HL-60/S4 treated with phorbol 12-myristate 13-acetate at 8.2 ng/mL for 4 days and 3 days (cell line): ENCODE measurements around the gene MKKS.

Experiments used
- in situ Hi-C: fragments of 300-500 bp; cut with MboI; formaldehyde crosslinking; loops from 2 replicates; pipeline ENCODE4 v1.15.0; 2022; ENCODE audit warnings: low sequenced_read_pairs

Gene MKKS

DNA sequence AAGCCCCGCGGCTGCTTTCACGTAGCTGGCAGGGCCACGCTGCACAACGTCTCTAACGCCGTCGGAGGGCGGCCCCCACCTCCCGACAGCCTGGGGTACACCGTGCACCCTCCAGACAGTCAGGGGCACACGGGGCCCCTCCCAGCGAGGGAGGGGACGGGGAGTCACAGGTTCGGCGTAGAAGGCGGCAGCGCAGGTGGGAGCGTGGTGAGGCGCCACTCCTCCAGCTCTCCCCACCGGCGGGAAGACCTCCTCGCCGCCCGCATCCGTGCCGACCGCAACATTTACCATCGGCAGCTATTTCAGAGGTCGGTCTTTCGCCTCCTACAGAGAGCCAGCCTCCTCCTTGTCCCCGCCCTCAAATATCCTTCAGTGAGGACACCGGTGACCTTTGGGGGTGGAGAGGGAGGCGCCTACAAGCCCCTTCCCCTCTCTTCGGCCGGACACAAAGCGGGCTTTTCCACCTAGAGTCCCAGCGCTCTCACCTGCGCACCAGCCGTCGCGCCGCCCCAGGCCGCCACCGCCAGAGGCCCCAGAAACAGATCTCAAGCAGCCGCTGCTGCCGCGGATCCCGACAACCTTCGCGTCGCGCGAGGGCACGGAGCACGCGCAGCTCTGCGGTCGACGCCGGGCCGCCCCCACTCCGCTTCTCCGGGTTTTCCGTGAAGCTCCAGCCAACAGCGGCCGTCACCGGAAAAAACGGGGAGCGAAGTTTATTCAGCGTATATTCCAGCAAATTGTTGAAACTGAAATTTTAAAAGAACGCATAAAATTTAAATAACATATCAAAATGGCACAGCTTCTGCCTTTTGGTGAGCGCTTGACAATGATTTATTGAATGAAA lies at the start of gene MKKS:
Gene MKKS, minus strand, starts transcription at position 600 of the 844 bp plus-strand sequence. CDS start 20,708 bp downstream, outside the sequence.
- in situ Hi-C loops, result no loop called here

DNA sequence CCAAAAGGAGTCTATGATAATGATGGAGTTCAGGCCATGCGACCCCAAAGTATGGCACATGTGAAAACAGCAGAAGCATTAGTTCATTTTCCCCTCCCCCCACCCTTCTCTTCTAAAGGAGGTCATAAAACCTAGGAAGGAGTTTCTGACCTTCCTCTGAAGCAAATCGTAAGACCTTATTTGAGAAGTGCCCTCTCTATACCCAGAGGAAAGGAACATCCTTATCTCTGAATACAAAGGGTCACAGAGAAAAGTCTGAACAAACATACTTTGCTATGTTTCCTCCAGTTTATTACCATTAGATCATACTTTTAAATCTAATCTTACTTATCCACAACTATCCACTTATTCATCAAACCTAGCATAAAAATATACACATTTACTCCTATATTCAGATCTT lies 49.7 kb upstream of the MKKS start:
- in situ Hi-C loops, result no loop called here

DNA sequence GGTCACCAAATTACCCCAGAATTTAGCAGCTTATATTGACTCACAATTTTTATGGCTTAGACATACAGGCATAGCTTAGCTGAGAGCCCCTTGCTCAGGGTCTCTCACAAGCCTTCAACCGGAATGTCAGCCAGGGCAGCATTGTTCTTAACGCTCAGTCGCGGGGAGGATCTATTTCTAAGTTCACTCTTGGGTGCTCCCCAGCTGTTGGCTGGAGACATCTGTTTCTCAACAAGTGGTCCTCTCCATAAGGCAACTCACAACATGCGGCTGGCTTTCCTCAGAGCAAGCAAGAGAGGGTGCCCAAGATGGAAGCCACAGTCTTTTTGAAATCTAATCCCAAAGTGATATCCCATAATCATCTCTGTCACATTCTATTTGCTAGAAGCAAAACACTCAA lies 47.7 kb upstream of the MKKS start:
- in situ Hi-C loops, result no loop called here

- in situ Hi-C loops, result no loop called here
These were observed 44.9 kb upstream of the MKKS start for GRCh38 chr20:10478930-10479329.

GRCh38 chr20:10478205-10478604 lies 44.2 kb upstream of the MKKS start:
- in situ Hi-C loops, result no loop called here

GRCh38 chr20:10476319-10476724 lies 42.3 kb upstream of the MKKS start:
- in situ Hi-C loops, result no loop called here

- in situ Hi-C loops, result no loop called here
These were observed 41.2 kb upstream of the MKKS start for GRCh38 chr20:10475225-10475624.

DNA sequence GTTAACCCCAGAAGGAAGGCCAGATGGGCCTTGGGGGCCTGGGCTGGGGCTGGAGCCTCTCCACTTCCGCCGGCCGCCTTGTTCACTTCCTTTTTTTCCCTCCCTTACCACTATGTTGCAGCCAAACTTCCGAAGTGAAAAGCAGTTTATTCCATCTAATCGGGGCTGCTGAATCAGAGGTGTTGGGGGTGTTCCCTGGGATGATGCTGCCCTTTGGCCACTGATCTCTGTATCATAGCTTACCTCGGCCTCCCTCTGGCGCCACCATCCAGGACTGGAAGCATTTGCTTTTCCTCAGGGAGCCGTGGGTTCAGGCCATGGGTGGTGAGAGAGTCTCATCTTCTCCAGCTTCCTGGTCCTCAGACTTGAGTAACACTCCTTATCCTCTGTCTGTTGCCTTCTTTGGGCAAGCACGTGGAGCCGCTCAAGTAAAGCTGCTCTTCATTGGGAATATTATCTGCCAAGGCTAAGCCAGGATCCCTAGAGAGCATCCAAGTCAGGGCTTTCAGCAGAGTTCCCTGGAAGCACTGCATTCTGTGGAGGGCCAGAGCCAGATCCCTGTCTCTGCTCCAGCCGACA lies 40.7 kb upstream of the MKKS start:
- in situ Hi-C loops, result loop anchor here (25.0 kb wide), 1 partner anchor 163 kb away; no protein-coding TSS in a partner anchor

DNA sequence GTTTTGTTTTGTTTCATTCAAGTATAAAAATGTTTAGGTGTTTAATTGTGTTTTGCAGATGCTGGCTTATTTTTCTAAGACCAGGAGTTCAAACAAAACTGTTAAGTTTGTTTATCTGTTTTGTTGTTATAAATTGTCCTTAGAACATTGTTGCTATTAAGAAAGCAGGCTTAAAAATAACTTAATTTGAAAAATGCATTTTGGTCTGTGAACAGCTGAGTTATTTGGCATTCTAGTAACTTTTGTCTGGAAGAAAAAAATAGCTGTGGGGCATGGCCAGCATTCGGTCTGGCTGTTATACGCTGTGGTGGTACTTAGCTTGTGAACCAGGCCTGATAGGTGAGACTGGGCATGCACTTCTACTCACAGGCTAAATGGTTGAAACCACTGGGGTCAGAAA lies 38.8 kb upstream of the MKKS start:
- in situ Hi-C loops, result loop anchor here (25.0 kb wide), 1 partner anchor 164 kb away; no protein-coding TSS in a partner anchor

- in situ Hi-C loops, result loop anchor here (25.0 kb wide), 1 partner anchor 167 kb away; no protein-coding TSS in a partner anchor
These were observed 36.3 kb upstream of the MKKS start for GRCh38 chr20:10470276-10470675.

DNA sequence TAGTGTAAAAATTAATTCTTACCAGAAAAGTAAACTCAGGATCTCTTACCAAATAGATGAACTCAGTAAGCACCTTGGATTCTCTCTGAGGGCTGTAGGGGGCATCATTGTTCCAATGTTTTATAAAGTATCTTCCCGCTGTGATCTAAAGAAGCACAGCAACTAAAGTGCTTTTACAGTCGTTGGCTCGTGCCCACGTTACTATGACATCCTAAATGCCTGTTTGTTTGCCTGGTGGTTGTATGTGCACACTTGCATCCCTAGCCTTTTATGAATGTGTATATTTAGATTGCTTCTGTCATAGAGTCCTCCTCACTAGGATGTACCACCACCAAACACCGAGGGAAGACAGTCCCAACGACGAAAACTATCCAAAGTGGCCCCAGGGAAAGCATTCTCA lies 35.6 kb upstream of the MKKS start:
- in situ Hi-C loops, result loop anchor here (25.0 kb wide), 1 partner anchor 168 kb away; no protein-coding TSS in a partner anchor

- in situ Hi-C loops, result loop anchor here (25.0 kb wide), 1 partner anchor 168 kb away; no protein-coding TSS in a partner anchor
These were observed 35.0 kb upstream of the MKKS start for GRCh38 chr20:10469056-10469455.

- in situ Hi-C loops, result loop anchor here (25.0 kb wide), 1 partner anchor 169 kb away; no protein-coding TSS in a partner anchor
These were observed 34.4 kb upstream of the MKKS start for GRCh38 chr20:10468340-10468845.

GRCh38 chr20:10467681-10468339 lies 33.8 kb upstream of the MKKS start:
- in situ Hi-C loops, result loop anchor here (25.0 kb wide), 1 partner anchor 169 kb away; no protein-coding TSS in a partner anchor

DNA sequence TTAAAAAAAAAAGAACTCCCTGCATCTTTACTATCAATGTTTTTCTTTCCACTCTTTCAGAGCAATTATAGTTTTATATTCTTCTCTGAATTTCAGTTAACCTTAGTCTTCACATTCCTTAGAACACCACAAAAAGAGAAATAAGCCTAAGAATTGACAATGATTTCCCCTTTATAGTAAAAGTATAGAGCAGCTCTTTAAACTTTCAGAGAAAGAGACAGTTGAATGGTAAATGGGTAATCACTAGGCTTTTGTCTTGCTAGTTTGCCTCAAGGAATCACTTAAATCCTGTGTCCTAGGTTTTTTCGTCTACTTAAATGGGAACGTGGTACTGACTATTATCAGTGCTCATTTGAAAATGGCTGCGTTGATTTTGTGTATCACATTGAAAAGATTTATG lies 32.8 kb upstream of the MKKS start:
- in situ Hi-C loops, result loop anchor here (25.0 kb wide), 1 partner anchor 170 kb away; no protein-coding TSS in a partner anchor

DNA sequence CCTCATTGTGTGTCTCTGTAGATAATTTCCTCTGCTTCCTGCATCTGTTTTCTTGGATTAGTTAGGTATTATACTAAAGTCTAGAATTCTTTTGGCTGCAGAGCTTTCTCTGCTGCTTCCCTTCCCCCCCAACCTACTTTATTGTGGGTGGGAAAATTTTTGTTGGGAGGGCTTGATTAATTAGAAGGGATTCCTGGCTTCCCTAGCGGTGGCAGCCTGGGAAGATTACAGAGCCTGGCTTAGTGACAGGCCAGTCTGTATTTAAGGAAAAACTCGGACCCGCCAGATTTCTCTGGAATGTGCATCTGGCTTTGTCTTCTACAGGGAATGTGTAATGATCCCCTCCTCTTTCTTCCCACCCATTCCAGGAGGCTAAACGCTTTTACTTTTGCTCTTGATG lies 32.3 kb upstream of the MKKS start:
- in situ Hi-C loops, result loop anchor here (25.0 kb wide), 1 partner anchor 171 kb away; no protein-coding TSS in a partner anchor

DNA sequence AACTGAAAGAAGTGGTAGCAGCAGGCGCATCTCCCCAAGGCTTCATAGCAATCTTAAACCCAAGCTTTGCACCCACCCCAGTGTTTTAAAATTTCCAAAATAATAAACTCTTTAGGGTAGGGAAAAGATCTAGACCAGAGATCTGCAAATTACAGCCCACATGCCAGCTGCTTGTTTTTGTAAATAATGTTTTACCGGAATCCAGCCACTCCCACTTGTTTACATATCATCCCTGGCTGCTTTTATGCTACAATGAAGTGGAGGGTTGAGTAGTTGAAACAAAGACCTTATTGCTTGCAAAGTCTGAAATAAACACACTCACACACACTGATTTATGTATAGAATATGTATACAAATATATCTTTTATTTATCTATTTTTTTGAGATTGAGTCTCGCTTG lies 31.1 kb upstream of the MKKS start:
- in situ Hi-C loops, result loop anchor here (25.0 kb wide), 1 partner anchor 172 kb away; no protein-coding TSS in a partner anchor

DNA sequence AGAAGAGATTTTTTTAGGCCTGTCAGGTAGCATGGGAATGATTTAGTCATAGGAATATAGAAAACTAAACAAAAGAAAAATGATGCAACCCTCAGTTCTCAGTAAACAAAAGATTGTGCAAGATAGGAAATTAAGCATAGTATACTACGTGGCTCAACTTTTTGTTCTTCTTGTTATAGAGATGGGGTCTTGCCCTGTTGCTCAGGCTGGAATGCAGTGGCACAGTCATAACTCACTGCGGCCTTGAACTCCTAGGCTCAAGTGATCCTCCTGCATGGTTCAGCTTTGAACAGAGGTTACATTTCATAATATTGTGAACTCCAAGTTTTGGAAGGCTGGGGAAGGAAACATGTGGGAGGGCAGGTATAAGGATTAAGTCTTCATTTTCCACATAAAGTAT lies 29.6 kb upstream of the MKKS start:
- in situ Hi-C loops, result loop anchor here (25.0 kb wide), 1 partner anchor 174 kb away; no protein-coding TSS in a partner anchor

- in situ Hi-C loops, result loop anchor here (25.0 kb wide), 1 partner anchor 175 kb away; no protein-coding TSS in a partner anchor
These were observed 28.5 kb upstream of the MKKS start for GRCh38 chr20:10462516-10462915.

- in situ Hi-C loops, result loop anchor here (25.0 kb wide), 1 partner anchor 176 kb away; no protein-coding TSS in a partner anchor
These were observed 27.5 kb upstream of the MKKS start for GRCh38 chr20:10461495-10461894.
